GM15510 (cell line): ENCODE results near the gene PAPPA.

Experiments
- POLR2A ChIP-seq: IDR thresholded peaks from 3 replicates; pipeline ENCODE4 v1.6.1; 2011; ENCODE audit warnings: borderline replicate concordance; ENCODE audit not compliant: insufficient read length; ENCODE audit errors: extremely low read depth

Gene PAPPA

DNA sequence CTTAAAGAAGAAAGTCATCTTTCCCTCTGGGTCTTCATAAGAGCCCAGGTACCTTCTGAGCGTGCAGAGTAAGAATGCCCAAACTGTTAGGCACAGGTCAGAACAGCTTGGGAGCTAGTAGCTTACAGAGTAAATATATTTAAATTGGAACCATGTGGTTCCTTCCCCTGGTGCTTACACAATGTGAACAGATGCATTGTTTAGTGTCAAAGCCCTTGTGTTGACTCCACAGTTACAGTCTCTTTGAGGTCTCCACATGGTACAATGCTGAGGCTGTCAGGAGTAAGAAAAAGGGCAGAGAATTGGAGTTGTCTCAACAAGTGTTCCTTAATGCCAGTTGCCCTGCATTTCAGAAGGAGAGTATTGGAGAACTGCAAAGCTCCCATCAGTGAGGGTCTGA is 188.5 kb downstream of the PAPPA start:
- no peak for TF ChIP-seq POLR2A

DNA sequence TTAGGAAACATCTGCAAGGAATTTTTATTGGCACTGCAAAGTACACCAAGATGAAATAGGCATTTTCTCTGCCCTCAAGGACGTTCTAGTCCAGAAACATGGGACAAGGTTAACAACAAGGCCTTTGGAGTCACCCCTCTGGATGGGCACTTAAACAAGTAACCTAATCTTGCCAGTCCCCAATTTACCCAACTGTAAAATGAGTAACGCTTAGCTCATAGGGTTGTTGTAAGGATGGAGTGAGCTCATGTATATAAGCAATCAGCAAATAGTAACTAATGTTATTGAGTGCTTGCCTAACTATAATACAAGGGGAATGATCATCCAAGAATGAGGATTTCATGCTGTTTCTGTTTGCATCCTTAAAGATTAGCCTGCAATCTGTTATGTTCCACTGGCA is 189.3 kb downstream of the PAPPA start:
- TF ChIP-seq POLR2A: no peak

DNA sequence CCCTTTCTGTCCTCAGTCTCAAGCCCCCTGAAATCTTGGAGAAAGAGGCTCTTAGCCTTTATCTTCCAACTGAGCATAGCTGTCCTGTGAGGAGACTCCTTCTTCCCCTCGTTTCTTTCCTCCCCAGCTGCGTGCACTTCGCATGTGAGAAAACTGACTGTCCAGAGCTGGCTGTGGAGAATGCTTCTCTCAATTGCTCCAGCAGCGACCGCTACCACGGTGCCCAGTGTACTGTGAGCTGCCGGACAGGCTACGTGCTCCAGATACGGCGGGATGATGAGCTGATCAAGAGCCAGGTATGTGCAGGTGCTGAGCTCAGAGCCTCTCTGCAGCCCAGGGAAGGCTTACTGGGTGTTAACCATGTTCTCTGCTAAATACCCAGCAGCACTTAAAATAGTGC is 190.8 kb downstream of the PAPPA start:
- no peak for TF ChIP-seq POLR2A

DNA sequence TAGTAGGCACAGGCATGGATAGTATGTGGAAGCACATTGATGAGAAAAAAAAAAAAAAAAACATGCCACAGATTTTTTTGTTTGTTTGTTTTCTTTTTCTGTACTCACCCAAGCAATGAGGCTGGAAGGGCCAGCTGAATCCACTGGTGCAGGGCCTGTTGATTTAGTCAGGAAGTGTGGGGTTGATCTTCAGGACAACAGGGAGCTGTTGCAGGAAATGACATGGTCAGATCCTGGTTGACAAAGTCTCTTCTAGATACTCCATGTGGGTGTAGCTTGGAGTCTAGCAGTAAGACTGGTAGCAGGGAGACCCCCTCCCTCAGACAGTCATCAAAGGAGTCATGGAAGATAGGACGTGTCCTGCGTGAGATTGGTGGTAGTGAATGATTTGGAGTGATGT is 191.8 kb downstream of the PAPPA start:
- TF ChIP-seq POLR2A: no peak

DNA sequence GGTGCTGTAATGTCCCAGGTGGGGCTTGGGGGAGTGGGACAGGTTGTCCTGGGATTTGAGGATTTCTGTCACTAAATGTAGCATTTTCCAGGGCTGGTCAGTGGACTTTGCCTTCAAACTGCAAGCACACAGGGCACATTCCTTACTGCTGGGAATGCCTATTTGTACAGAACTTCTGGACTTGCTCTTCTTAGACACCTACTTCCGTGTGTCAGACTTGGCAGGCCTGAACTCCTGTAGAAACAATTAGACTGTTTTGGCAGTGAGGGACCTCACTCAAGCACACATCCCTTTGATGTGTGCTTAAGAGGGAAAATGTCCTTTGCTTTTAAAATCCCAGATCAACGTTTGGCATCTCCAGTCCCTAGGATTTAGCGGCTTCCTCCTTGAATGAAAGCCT is 192.2 kb downstream of the PAPPA start:
- no peak for TF ChIP-seq POLR2A

DNA sequence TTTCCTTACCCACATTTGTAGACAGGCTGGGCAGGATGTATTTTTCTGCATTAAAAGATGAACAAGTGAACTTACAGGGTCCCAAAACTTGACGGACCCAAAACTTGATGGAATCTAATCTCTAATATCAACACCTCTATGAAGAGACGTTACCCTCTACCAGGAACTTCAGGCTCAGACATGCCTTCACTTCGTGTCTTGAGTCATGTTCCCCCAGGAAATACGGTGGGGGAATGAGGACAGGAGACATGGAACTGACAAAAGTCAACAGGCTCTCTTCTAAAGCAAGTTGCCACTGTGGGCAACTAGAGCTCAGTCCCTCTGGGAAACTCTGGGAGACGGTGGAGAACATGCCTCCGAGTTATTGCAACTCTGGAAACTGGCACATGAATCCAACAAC is 196.1 kb downstream of the PAPPA start:
- no peak for TF ChIP-seq POLR2A

DNA sequence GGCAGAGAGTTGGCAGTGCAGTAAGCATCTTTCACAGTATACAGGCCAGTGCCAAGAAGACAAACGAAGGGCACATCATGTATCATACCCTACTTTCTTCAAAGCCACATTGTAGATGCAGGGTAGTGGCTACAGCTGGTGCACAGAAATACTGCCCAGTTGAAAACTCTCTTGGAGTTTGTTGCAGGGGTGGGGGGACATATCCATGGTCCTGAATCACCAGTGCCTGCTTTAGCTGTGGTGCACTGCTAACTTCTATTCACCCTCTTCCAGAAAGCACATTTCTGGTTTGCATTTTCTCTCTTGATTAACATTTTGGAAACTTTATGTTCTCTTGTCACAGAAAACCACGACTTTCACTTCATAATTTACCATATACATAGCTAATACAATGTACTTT is 196.6 kb downstream of the PAPPA start:
- TF ChIP-seq POLR2A: no peak

DNA sequence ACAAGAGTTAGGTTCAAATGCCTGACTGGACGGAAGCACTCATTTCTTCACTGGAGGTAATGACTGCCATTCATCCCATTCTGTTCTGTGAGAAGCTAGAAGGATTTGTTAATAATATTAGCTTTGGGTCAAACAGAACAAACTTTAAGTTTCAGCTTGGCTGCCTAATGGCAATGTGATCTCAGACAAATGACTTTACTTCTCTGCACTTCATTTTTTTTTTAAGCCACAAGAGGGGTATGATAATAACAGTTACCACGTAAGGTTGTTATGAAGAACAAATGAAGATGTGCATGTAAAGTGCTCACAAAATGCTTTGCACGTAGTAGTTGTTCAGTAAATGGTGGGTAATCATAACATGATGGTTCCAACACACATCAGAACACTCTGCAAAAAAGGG is 199.4 kb downstream of the PAPPA start:
- no peak for TF ChIP-seq POLR2A

DNA sequence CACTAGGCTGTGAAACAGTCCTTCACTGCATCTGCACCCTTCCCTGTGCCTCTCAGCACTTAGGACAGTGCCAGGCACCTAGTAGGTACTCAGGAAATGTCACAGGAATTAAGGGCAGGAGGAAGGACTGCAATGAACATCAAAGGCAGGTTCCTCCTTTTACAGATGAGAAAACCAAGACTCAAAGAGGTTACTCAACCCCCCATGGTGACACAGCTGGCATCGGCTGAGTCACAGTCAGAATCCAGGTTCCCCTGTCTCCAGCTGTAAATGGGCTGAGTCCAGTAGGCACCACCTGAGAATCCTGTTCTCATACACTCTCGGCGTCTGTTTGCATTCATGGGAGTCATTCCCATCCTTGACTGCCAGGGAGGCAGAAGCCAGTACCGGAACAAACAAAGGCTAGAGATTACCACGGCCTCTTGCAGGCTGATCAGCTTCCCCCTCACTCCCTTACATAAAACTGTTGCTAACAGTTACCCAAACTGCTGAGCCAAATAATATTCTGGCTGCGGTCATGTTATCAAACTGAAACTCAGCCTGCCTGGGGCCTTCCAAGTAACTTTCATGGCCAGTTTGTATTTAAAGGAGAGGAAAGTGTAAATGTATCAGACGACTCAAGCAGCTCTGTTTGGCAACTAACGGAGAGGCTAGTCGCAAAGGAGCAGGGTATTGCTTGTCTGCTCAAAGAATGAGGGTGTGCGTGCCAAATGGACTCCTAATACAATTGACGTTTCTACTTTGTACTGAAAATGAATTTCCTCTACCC is 201.7 kb downstream of the PAPPA start:
- no peak for TF ChIP-seq POLR2A

DNA sequence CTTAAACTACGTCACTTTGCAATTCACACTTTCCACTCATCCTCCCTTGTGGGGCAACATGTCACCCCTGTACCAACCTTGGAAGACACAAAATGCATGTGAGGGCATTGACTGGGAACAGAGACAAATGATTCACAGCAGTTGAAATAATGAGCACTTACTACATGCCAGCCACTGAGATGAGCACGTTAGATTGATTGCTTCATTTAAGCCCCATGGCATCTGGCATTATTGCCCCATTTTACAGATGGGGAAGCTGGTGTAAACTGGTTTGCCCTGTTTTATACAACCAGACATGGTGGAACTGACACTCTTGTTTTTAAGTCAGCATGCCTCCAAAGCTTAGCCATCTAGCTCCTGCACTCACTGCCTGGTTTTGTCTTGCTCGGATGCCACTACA is 204.7 kb downstream of the PAPPA start:
- no peak for TF ChIP-seq POLR2A

DNA sequence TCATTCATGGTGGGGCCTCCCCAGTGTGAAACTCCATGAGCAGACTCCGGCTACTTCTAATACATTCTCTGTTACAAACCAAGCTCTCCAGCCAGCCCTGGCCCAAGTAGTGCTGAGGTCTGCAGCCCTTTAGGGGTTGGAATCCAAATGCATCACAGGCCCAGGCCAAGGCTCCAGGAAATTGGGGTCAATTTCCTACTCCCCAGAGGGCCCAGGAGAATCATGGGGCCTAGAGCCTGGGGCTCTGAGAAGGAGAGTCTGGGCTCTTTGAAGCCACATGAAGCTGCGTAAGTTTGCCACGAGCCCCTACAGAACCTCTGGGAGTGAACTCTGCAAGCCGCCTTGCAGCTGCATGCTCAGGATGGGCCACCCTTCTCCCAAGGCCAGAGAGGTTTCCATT is 206.4 kb downstream of the PAPPA start:
- TF ChIP-seq POLR2A: no peak

DNA sequence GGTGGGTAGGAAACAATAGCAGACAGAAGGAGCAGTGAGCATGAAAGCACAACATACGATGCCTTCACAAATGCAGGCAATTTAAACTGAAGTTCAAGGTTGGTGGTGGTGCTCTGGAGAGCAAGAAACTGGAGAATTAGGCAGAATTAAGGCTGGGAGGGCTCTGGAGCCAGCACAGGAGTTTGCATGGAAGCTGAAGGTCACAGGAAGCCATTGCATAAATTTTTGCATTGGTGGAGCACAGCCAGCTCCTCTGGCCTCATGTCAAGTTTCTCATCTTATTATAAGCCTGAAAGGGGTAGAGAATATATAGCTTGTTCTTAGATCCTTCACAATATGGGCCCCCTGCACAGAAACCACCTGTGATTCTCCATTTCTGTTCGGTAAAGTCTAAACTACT is 207.4 kb downstream of the PAPPA start:
- no peak for TF ChIP-seq POLR2A

DNA sequence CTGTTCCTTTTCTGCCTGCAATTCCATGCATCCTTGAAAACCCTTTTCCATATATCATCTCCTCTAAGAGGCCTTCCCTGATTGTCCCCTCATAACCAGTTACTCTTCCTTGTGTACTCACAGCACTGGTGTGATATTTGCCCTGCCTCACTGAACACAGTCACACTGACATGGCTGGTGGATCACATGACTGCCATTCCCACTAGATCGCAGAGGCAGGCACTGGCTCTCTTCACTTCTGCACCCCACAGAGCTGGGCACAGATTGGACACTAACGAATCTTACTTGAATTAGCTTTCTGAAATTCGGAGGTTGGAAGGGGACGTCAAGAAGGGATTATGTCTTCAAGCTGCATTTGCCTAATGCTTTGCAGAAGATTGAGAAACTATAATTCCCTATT is 208.0 kb downstream of the PAPPA start:
- no peak for TF ChIP-seq POLR2A

DNA sequence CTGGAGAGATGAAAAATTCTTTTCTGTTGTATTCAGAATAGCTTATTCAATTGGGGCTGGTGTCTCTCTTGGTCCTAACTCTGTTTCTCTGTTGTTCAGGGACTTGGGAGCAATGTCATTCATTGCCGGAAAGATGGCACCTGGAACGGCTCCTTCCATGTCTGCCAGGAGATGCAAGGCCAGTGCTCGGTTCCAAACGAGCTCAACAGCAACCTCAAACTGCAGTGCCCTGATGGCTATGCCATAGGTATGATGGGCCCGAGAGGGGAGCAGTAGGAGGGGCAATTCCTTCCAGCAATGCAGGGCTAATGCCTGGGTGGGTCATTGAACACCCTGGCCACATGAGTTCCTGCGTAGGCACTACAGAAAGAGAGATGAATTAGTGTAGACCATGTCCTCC is 208.9 kb downstream of the PAPPA start:
- no peak for TF ChIP-seq POLR2A

DNA sequence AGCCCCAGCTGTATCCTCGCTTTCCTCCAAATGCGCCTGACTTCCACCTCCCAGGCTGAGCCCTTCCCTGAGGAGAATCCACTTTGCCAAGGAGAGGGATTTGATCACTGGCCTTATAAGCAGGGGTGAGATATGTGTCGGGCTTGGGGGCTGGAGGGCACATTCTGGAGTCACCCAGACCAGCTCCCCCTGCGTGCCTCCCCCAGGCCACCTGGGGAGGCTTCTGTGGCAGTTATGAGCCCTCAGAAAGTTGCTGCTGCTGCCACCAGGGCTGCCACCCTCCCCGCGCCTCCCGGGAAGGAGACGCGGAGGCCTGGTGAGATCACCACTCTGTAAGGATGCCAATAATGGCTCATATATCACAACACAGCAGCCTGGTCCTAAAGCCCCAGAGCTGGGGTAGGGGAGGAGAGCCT is 211.5 kb downstream of the PAPPA start:
- no peak for TF ChIP-seq POLR2A

DNA sequence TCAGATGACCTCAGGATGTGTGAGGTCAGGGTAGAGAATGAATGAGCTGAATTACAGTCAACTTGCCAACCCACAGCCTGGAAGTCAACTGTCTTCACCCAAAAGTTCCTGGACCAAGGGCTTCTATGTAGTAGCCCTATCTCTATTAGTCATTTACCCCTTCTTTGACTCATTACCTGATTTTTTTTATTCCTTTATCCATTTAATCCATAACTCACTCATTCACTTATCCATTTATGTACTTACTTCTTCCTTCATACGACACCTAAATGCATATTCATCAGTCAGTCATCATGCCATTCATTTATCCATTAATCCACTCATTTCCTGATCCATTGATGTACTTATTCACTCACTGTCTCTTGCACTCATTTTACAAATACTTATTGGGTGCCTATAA is 212.7 kb downstream of the PAPPA start:
- TF ChIP-seq POLR2A: no peak

DNA sequence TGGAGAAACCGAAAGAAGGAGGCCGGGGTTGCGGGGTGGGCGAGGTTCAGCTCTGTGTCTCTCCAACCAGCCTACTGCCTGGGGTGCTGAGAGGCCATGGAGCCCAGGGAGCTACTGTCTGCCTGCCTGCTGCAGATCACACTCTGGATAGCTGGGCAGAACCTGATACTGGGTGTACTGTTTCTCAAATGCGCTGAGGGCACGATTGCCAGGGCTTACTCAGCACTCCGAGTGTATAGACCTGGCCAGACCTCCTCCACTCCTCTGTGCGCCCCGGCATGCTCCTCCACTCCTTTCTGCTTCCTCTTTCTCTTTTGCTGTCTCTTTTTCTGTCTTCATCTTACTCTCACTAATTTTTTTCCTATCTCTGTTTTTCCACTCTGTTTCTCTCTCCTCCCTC is 215.1 kb downstream of the PAPPA start:
- TF ChIP-seq POLR2A: no peak

DNA sequence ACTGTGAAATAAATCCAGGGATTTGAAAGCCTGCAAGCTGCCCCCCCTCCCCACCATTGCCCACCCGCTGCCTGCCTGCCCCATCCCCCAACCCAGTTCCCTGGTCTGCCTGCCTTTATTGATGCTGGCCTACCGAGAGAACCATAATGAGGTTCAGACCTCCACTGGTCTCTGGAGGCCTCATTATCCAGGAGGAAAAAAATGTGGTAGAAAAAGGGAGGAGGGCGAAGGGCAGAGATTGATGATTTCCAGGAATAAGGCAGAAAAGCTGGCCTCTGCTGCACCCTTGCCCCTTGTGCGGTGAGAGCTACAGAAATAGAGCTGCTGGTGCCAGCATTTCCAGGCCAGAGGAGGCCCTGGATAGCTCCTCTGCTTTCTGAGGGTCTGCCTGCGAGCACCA is 216.1 kb downstream of the PAPPA start:
- no peak for TF ChIP-seq POLR2A

DNA sequence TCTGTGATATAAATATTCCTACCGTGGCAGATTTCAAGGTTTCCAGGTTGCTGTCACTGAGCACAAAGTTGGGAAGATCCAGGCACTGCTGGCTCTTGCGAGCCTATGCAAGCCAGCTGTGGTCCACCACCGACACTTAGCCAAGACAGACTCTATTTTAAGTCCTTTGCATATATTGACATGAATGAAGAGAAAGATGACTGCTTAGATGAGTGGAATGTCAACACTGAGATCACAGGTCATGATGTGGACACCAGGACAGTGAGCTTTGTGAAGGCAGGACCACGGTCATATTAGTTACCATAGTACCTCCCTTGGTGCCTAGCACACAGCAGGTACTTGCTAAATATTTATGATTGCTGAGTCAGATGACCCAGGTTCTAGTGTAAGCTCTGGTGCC is 217.0 kb downstream of the PAPPA start:
- no peak for TF ChIP-seq POLR2A
